Fibroblast of pulmonary artery (primary cell): ENCODE results near the gene TSTD1.

Source experiments
- DNase-seq: peaks from one replicate; pipeline ENCODE4 v3.0.0-alpha.2; 2010; ENCODE audit warnings: low read depth
- H3K4me3 ChIP-seq: replicated peaks from 2 replicates; pipeline ENCODE4 v1.5.1; 2011; ENCODE audit warnings: low read depth, mild to moderate bottlenecking, control low read depth, low read length, moderate library complexity
- TF ChIP-seq, protein P1 (sequence below): IDR thresholded peaks from 2 replicates; pipeline ENCODE4 v1.5.1; 2011; ENCODE audit warnings: mild to moderate bottlenecking, control low read depth, low read length, inconsistent platforms; ENCODE audit errors: missing control alignments

Gene TSTD1, protein sequence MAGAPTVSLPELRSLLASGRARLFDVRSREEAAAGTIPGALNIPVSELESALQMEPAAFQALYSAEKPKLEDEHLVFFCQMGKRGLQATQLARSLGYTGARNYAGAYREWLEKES

DNA sequence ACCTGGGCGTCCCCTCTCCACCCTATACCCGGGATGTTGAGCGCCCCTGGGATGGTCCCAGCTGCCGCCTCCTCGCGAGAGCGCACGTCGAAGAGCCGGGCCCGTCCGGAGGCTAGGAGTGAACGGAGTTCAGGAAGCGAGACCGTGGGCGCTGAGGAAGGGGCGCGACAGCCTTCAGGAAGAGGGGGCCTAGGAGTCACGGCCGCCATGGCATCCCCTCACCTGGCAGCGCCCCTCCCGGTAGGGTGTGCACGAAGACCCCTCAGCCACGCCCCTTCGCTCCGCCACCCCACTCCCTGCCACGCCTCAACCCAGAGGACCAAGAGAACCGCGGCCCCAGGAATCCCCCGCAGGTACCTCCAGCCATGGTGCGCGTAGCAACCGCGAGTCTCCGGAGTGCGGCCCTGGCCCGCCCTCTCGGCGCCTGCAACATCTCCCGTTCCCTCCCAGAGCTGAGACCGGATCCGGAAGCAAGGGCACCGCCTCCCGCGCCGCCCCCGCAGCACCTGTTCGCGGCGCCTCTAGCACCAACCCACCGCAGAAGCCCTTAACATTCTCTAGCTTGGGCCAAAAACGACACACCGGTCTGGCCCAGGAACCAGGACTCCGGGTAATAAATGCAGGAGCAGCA lies at the start of gene TSTD1:
TSTD1 (minus strand) TSS at position 442 of the 631 bp plus-strand sequence; CDS start at position 367, 75 bp downstream.
- TF ChIP-seq, protein P1, sequence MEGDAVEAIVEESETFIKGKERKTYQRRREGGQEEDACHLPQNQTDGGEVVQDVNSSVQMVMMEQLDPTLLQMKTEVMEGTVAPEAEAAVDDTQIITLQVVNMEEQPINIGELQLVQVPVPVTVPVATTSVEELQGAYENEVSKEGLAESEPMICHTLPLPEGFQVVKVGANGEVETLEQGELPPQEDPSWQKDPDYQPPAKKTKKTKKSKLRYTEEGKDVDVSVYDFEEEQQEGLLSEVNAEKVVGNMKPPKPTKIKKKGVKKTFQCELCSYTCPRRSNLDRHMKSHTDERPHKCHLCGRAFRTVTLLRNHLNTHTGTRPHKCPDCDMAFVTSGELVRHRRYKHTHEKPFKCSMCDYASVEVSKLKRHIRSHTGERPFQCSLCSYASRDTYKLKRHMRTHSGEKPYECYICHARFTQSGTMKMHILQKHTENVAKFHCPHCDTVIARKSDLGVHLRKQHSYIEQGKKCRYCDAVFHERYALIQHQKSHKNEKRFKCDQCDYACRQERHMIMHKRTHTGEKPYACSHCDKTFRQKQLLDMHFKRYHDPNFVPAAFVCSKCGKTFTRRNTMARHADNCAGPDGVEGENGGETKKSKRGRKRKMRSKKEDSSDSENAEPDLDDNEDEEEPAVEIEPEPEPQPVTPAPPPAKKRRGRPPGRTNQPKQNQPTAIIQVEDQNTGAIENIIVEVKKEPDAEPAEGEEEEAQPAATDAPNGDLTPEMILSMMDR, result no peak
- peak within 1 kb of the TSS; percentile 40 for H3K4me3 ChIP-seq
- DNase-seq, result no peak

DNA sequence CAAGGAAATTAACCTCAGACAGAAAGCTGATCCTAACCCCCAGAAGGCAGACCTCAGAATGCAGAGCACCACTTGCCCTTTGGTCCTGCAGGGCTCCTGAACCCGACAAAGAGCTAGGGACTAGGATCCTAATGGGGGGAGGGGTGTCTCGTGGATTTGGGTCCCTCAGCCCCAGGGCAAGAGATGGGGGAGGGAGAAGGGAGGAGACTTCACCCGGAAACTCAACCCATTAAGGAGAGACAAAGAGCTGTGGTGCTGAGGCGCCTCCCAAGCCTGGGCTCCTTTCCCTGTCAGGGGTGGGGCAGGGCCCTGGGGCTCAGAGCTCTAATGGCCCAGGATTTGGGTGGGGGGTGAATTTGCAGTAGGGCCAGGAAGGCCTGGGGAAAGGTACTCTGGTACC lies 47.7 kb upstream of the TSTD1 start:
- no peak for DNase-seq
- TF ChIP-seq, protein P1, result no peak
- no peak overlapping the region for H3K4me3 ChIP-seq

DNA sequence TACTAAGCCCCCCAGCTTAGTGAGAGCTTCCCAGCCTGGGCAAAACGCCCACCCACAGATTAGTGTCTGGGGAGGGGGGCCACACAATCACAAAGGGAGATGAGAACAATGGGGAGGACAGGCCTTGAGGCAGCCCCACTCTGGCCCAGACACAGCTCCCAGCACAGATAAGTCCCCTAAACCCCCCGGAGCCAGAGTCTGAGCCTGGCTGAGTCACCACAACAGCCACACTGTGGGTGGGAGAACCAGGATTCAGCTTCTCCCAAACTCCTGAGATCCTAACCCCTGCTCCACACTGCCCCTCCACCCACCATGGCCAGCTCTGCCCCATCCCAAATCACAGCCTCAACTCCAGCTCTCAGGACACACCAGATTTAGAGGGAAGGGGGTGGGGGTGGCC lies 46.4 kb upstream of the TSTD1 start:
- no peak for DNase-seq
- H3K4me3 ChIP-seq, result no peak overlapping the region

DNA sequence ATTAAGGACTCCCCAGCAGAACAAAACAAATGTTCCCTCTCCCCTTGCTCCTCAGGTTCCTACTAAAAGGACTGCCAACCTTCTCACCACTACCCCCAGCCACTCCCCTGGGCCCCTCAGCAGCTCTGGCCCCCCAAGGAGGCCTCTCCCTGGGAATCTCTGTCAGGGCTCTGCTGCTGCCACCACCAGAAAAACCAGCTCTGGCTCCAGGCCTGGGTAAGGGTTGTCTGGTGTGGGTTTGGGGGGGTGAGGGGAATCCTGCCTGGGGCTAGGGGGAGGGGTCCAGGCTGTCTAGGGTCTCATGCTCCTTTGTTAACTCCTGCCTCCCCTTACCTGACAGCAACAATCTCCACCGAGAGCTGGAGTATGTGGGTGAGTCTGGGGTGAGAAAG lies 45.8 kb upstream of the TSTD1 start:
- no peak overlapping the region for H3K4me3 ChIP-seq
- TF ChIP-seq, protein P1, result no peak
- DNase-seq, result no peak

More for the DNA sequence above, 46.4 kb upstream of the TSTD1 start:
- TF ChIP-seq, protein P1, result no peak

DNA sequence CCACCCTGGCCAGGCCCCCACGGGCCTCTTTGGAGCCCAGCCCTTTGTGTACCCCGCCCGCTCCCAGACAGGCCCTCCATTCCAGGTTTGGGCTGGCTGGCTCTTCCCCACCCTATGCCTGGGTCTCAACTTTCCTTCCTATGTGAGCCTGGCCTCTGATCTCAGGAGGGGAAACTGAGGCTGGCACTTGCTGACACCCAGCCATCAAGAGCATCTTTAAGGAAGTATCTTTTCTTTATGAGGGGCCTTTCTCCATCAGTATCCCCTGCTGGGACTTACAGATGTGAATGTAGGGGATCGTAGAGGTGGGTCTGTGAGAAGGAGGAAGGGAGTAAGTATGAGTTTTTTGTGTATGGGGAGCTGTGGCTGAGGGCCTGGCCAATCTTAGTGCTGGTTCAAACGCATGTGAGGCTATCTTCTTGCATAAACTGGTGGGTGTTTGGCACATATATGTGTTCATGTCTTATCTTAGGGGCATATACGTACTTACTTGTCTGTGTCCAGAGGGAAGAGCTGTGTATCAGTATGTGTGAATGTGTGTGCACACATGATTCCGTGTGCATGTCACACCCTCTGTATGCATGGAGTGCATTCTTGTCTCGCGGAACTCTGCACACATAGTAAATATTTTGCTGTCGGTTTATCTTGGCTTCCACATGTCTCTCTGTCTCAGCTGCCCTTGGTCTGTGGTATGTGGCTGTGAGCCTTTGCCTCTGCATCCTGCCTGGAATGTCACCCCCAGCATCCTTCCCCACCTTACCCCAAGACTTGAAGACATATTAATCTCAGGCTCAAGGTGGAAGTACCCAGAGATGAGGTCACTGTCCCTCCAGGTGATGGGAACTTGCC lies 45.2 kb upstream of the TSTD1 start:
- TF ChIP-seq, protein P1, result no peak
- H3K4me3 ChIP-seq, result no peak overlapping the region
- peak; percentile 25 for DNase-seq

DNA sequence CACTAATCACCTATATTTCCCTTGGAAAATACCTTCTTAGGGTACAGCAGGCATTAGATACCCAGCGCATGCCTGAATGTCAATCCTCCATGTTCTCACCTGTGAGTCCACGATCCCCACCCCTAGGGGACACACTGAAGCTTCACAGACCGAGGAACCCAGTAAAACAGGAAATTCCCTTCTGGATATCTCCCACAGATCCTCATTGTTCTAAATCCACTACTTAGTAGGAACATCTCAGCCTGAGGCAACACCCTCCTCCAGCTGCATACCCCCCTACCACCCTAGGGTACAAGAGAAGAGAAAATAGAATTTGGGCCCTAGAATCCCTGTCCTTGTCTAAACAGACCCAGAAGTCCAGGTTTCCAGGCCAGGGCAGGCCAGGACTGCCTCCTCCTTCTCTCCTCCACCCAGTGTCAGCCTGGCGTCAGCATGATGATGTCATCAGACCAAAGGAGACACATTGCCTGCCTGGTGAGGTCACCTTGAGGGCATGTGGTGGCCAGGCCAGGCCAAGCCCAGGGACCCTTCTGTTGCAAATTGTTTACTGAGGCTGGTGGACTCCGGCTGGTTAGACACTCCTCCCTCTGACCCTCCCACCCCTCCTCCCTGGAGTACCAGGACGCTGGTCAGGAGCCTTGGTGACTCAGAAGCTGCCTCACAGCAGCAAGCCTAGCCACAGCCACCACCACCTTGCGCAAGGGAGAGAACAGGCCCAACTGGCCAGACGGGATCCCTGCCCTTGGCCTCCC lies 44.4 kb upstream of the TSTD1 start:
- DNase-seq, result peak; percentile 89
- H3K4me3 ChIP-seq, result no peak overlapping the region
- TF ChIP-seq, protein P1, result no peak
